HG03097 (cell line): Measurements from ENCODE around the gene AGBL5.

Experiments
- ATAC-seq: cut with Tn5 transposase; IDR thresholded peaks from one replicate; pipeline ENCODE4 v1.9.1; 2021; ENCODE audit not compliant: unreplicated experiment, low FRiP score

The AGBL5 gene

GRCh38 chr2:27050996-27051901 is at the start of gene AGBL5:
Gene AGBL5, plus strand, starts transcription at chr2:27051668. Its CDS starts 1,291 bp downstream, at chr2:27052959.
- ATAC-seq, result peak; percentile 57

DNA sequence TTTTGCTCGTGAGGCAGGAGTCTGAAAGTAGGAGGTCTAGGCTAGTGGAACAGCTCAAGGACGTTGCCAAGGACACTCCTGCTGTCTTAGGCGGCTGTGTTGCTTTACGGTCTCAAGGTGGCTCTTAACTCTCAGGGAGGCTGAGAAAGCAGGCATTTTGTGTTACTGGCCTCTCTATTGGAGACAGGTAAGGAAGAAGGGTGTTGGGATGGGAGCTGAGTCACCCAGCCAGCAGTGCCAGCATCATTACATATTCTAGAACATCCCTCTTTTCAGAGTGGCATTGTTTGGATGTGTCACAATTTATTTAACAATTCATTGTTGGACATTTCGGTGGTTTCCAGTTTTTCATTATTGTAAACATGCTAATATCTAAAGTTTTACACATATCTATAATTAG is 49.5 kb upstream of the AGBL5 start:
- no peak for ATAC-seq

DNA sequence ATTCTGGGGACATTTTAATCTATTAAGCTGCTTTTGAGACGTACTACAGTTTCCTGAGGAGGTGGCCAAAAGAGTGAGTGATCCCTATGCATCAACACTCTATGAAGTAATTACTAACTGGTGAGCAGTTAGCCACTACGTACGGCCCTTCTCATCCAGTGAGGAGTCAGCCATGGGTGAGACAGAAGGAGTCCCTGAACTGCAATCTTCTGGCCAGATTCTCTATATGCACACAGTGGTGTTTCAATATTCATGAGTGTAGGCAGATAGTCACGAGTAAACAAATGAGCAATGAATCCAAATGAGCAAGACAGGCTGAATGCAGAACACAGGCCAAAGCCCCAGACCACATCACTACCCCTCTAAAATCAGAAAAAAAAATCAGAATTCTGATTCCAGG is 48.5 kb upstream of the AGBL5 start:
- no peak for ATAC-seq

DNA sequence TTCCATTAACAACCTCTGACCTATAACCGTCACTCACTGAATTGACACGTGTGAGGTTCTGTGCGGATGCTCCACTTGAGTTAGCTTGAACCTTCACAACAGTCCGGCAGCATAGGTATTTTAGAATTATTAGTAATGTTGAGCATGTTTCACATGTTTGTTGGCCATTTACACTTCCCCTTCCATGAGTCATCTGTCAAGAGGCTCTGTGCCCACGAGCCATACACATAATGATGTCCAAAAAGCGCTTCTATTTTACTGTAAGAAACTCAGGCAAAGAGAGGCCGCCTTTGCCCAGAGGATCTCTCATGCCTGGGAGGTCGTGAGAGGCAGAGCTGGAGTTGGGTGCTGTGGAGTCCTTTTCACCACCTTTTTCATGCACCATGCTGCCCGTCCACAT is 47.6 kb upstream of the AGBL5 start:
- ATAC-seq, result no peak

GRCh38 chr2:27006602-27007415 is 44.7 kb upstream of the AGBL5 start:
- no peak for ATAC-seq

DNA sequence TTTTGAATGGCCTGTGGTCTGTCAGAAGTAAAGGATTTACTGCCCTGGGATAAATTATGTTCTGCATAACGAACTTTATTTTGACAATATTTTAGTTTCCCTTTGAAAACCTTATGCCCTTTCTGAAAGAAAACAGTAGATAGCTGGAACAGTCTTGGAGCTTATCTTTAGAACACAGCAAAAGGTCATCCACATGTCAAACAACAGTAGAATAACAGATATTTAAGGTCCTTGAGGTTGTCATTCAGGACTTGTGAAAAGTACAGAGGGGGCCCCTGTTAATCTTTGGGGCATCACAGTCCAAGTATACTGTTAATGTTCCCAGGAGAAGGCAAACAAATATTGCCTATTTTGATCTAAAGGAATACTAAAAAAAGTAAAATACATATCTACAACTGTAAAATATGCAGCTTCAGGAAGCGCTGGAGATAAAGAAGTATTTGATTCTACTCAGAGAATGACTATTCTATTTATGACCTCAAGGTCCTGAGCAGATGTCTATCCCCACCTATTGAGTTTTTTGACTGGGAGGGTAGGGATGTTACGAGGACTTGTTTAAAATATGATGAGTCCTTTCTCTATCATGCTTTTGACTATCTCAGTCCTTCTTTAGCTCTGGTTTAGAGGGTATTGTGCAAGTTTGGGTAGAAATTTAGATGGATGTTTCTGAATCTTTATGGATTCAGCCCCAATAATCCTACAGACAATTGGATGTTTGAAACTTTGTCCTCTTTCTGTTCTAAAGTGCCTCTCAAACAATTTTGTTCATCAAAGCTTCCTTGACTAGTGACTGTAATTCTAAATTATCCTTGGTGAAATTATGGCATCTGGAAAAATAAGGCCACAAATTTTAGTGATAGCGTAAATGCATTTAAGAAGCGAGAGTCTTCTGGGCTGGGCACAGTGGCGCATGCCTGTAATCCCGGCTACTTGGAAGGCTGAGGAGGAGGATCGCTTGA is 43.8 kb upstream of the AGBL5 start:
- ATAC-seq, result no peak

GRCh38 chr2:27008678-27009077 is 42.8 kb upstream of the AGBL5 start:
- ATAC-seq, result no peak

- ATAC-seq, result no peak
These were observed 42.4 kb upstream of the AGBL5 start for GRCh38 chr2:27009083-27009482.

GRCh38 chr2:27009716-27010115 is 41.8 kb upstream of the AGBL5 start:
- no peak for ATAC-seq

GRCh38 chr2:27010139-27010538 is 41.3 kb upstream of the AGBL5 start:
- no peak for ATAC-seq

DNA sequence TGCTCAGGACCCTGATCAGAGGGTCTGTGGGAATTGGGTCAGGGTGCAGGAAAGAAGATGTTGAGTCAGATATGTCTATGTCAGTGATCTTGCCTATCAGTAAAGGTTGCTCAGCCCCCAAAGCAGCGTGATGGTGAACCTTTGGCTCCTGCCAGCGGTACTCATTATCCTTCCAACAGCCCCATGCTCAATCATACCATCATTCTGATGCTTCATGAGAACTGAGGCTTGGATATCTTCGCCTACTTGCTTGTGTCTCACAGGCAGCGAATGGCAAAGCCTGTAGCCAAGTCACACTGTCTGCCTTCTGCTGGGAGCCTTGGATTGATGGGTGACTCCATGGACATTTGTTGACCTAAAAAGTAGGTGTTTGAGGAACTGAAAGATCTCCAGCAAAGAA is 37.7 kb upstream of the AGBL5 start:
- ATAC-seq, result no peak

- ATAC-seq, result no peak
These were observed 36.6 kb upstream of the AGBL5 start for GRCh38 chr2:27014771-27015433.

DNA sequence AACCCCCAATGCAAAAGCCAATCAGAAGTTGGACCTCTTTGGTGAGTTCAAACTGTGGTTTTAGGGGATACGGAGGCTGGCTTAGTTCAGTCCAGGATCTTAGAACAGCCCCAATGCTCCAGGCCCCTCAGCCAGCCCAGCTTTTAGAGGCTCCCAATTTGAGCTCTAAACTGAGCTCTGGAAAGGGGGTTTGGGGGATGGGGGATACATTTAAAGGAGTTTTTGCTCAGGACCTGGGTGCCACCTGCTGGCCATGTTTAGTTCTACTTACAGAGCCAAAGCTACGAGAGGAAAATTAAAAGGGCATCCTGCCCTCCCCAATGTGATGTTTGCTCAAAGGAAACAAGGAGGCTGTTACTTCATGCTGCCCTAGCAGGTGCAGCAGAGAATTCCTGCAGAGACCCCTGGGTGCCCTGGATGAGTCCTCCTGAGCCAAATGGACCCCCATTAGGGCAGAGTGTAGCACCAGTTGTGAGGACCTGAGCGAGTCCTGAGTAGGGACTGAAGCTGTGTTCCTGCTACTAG is 34.6 kb upstream of the AGBL5 start:
- ATAC-seq, result no peak

- no peak for ATAC-seq
These were observed 33.3 kb upstream of the AGBL5 start for GRCh38 chr2:27018142-27018541.

- no peak for ATAC-seq
These were observed 32.0 kb upstream of the AGBL5 start for GRCh38 chr2:27019459-27019858.

GRCh38 chr2:27019931-27020855 is 31.3 kb upstream of the AGBL5 start:
- no peak for ATAC-seq

DNA sequence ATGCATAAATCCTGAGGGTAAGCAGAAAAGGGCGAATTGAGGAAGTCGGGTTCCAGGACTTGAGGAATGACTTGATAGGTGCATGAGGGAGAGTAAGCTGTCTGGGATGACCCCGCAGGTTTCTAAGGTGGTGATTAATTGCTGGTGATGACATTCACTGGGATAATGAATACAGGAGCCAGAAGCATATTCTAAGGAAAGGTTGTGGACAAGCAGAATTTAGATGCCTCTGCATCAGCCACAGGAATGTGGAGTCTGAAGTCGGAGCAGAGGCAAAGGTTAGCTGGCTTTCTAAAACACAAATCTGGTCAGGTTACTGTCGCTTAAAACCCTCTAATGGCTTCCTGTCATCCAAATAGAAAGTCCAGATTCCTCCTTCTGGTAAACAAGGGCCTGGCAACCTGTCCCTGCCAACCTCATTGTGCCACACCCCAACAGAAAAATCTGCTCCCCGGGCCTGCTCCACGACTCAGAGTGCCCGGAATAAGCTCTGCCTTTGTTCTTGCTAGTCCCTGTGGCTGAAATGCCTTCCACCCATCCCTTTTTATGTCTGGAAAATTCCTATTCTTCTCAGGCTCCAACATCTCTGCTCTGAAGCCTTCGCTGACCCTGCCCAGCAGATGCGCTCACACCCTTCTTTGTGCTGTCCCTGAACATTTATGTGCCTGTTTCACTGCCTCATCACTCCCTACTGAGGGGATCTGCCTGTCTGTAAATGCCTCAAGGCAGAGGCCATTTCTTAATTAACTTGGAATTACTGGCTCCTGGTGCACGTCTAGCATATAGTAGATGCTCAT is 30.0 kb upstream of the AGBL5 start:
- no peak for ATAC-seq

DNA sequence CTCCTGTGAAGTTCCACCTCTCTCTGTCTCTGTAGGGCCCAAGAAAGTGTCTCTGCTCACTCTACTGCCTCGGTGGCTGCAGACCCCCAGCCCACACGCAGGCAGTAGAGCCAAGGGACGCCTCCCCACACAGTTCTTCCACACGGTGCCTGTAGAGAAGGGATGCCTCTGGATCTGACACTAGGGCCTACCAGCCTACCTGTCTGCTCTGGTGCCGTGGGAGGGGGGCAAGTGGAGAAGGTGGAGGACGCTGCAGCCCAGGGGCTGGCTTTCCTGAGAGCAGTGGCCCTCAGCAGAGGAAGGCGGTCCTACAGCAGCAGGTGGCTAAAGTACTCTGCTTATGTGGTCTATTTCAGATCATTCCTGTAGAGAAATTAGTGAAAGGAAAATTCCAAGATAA is 27.7 kb upstream of the AGBL5 start:
- no peak for ATAC-seq
